Kidney (tissue), 14 donors: ENCODE measurements around the gene CFAP74. TPM values are rescaled to one million over a fixed set of nuclear protein-coding genes. Genes with fewer than 3 reads are reported as not detected.

Experiments
- DNase-seq, 5 donors: peaks; one replicate each; pipeline ENCODE4 v3.0.0-alpha.2; 2013 to 2020
- FAIRE-seq: peaks from 2 replicates; lab custom pipeline; 2012; peaks lifted over from hg19 to GRCh38; lab: Jason Lieb, UNC
- H3K27ac ChIP-seq, 2 donors: one replicate each; pipeline ENCODE4 v1.7.0; 2013; ENCODE audit warnings: low read depth in 2 of 2, low read length in 2 of 2, inconsistent platforms in 1 of 2
- H3K27me3 ChIP-seq: one replicate; pipeline ENCODE4 v1.7.1; 2013; ENCODE audit warnings: low read length, inconsistent platforms; ENCODE audit not compliant: control insufficient read depth, insufficient read depth
- H3K36me3 ChIP-seq, 3 donors: one replicate each; pipeline versions ENCODE4 v1.7.0 to v1.7.1; 2013; ENCODE audit warnings: low read length in 3 of 3, control low read depth in 1 of 3, inconsistent platforms in 1 of 3; ENCODE audit not compliant: insufficient read depth in 3 of 3, control insufficient read depth in 2 of 3
- H3K4me1 ChIP-seq, 3 donors: one replicate each; pipeline versions ENCODE4 v1.7.0 to v1.7.1; 2013; ENCODE audit warnings: low read length in 3 of 3, inconsistent platforms in 1 of 3, low read depth in 1 of 3; ENCODE audit not compliant: control insufficient read depth in 2 of 3, insufficient read depth in 2 of 3
- H3K4me3 ChIP-seq, 3 donors: one replicate each; pipeline versions ENCODE4 v1.7.0 to v1.8.1; 2013; ENCODE audit warnings: low read length in 3 of 3, control low read depth in 1 of 3, inconsistent platforms in 1 of 3
- H3K9ac ChIP-seq, 3 donors: one replicate each; pipeline versions ENCODE4 v1.7.0 to v1.7.1; 2013; ENCODE audit warnings: low read length in 3 of 3, control low read depth in 1 of 3, inconsistent platforms in 1 of 3
- H3K9me3 ChIP-seq, 3 donors: one replicate each; pipeline versions ENCODE4 v1.7.0 to v1.7.1; 2013; ENCODE audit warnings: low read length in 3 of 3, control low read depth in 1 of 3, inconsistent platforms in 1 of 3; ENCODE audit not compliant: control insufficient read depth in 2 of 3, insufficient read depth in 1 of 3
- intact Hi-C: fragments of 100-400 bp; cut with DNase I; formaldehyde crosslinking; loops from one replicate; pipeline ENCODE4 v1.11.1; 2022
- polyA plus RNA-seq: library from polyadenylated mRNA; stranded (reverse); fragments of 350-450 nt; fragmentation: Illumina TruSeq; extraction: RNeasy Lipid Tissue Mini Kit (QIAGEN cat#74804); gene quantifications from one replicate; pipeline ENCODE4 v1.2.3, GENCODE V29; 2014; ENCODE audit warnings: low read depth, low replicate concordance; ENCODE audit not compliant: insufficient read depth
- total RNA-seq: library from RNA; stranded (reverse); fragmentation: NEBNext Ultra II Directional; extraction: Animal tissue kit (Norgen Biotek cat#: 25700); gene quantifications from one replicate; pipeline ENCODE4 v1.2.1, GENCODE V29; 2021
- TF ChIP-seq, protein P1 (sequence below): IDR thresholded peaks from 3 replicates; pipeline ENCODE4 v1.5.1; 2012; ENCODE audit warnings: mild to moderate bottlenecking, moderate library complexity, borderline replicate concordance; ENCODE audit not compliant: insufficient read depth; ENCODE audit errors: extremely low read depth
- donor health status: control.
- donor health status: control.
- donor health status: control.
- donor health status: control.
- donor health status: control.
- donor health status: DM: yes; HTN: yes; CAD: no.
- donor health status: Normal renal cell carcinoma (clear cell type).

Gene CFAP74
- total and polyA plus RNA-seq, 2 donors from 2014 or later, result not detected

DNA sequence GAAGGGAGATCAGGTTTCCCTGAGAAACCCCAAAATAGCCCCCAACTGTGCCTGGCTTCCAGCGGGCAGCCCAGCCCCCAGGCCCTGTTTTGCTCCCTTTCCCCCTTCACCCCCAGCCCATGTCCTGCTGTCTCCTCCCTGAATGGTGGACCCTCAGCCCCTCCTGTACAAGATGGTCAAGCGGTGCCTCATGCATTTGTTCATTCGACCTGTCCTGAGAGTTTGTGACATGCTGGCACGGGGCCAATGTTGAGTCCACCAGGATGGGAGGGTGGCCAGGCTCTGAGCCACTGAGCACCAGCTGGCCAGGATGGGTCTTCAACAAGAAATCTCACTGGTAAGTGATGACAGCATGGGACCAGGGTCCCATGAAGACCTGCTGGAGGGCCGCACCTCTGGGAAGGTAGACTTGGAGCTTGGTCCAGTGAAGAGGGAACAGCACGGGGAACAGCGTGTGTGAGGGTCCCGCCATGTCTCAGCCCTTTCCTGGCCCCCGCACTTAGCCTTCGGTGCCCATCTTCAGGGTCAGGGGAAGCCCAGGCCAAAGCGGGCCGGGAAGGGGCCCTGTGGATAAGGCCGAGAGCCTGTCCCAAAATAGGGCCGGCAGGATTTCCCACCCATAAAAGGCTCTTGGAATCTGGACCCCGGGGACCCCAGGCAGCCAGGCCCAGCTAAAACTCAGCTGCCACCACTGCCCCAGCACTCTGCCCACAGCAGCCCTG lies 88.5 kb downstream of the CFAP74 start, which contains the start of gene CALML6:
Gene CALML6 (plus strand): TSS at position 290 of the 722 bp plus-strand sequence. CDS start 21 bp downstream, at position 311.
- no peaks in the 10 kb centered on the region for H3K27me3 ChIP-seq
- no peaks in the 10 kb centered on the region for H3K36me3 ChIP-seq
- H3K9me3 ChIP-seq, result no peaks in the 10 kb centered on the region
- no peak within 1 kb of the TSS for H3K27ac ChIP-seq
- FAIRE-seq (no peak), DNase-seq (peak in 2 of 5 donors; percentile 51 to 70)
- no peak within 1 kb of the TSS for H3K4me3 ChIP-seq
- intact Hi-C loops, result no loop called here
- TF ChIP-seq, protein P1, sequence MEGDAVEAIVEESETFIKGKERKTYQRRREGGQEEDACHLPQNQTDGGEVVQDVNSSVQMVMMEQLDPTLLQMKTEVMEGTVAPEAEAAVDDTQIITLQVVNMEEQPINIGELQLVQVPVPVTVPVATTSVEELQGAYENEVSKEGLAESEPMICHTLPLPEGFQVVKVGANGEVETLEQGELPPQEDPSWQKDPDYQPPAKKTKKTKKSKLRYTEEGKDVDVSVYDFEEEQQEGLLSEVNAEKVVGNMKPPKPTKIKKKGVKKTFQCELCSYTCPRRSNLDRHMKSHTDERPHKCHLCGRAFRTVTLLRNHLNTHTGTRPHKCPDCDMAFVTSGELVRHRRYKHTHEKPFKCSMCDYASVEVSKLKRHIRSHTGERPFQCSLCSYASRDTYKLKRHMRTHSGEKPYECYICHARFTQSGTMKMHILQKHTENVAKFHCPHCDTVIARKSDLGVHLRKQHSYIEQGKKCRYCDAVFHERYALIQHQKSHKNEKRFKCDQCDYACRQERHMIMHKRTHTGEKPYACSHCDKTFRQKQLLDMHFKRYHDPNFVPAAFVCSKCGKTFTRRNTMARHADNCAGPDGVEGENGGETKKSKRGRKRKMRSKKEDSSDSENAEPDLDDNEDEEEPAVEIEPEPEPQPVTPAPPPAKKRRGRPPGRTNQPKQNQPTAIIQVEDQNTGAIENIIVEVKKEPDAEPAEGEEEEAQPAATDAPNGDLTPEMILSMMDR, result no peak
- no peak within 1 kb of the TSS for H3K9ac ChIP-seq
- peaks cover 0 to 7% (median 7%) of the 10 kb centered on the region in 3 donors for H3K4me1 ChIP-seq

GRCh38 chr1:1914101-1914970 lies 89.2 kb downstream of the CFAP74 start:
- FAIRE-seq (no peak), DNase-seq (peak in 2 of 5 donors; percentile 53 to 59)
- Histone ChIP-seq H3K4me3 (no peak overlapping the region), H3K27me3 (no peaks in the 10 kb centered on the region), H3K36me3 (no peaks in the 10 kb centered on the region), H3K9me3 (no peaks in the 10 kb centered on the region), H3K27ac (no peak overlapping the region), H3K9ac (no peak overlapping the region), H3K4me1 (peaks cover 0 to 7% (median 7%) of the 10 kb centered on the region in 3 donors)
- TF ChIP-seq, protein P1, result no peak
- intact Hi-C loops, result no loop called here

- TF ChIP-seq, protein P1, result no peak
- H3K4me1 ChIP-seq, result peaks cover 0 to 10% (median 0%) of the 10 kb centered on the region in 3 donors
- DNase-seq (peak in 2 of 5 donors; percentile 51 to 64), FAIRE-seq (no peak)
- no peaks in the 10 kb centered on the region for H3K9me3 ChIP-seq
- intact Hi-C loops, result no loop called here
- no peak overlapping the region for H3K9ac ChIP-seq
- H3K36me3 ChIP-seq, result no peaks in the 10 kb centered on the region
- H3K27ac ChIP-seq, result no peak overlapping the region
- no peaks in the 10 kb centered on the region for H3K27me3 ChIP-seq
- H3K4me3 ChIP-seq, result no peak overlapping the region
Observed at GRCh38 chr1:1911350-1912041, 92.1 kb downstream of the CFAP74 start.
